Neural progenitor cell (in vitro differentiated cells): ENCODE measurements around the gene DLL4. TPM values are rescaled to one million over a fixed set of nuclear protein-coding genes. Genes with fewer than 3 reads are reported as not detected.

Source experiments
- DNase-seq: peaks from one replicate; pipeline ENCODE4 v3.0.0-alpha.2; 2016; ENCODE audit warnings: low spot score
- H2AFZ ChIP-seq: fragments of 200-600 bp; sonication (generic); replicated peaks from 2 replicates; pipeline ENCODE4 v1.6.1; 2016; ENCODE audit warnings: antibody characterized with exemption
- H3F3A ChIP-seq: fragments of 200-600 bp; sonication (generic); 2 replicates; pipeline ENCODE4 v1.6.1; 2016; ENCODE audit warnings: antibody characterized with exemption, low read depth
- H3K27ac ChIP-seq: fragments of 200-600 bp; sonication (generic); 2 replicates; pipeline ENCODE4 v1.5.1; 2016; ENCODE audit warnings: mild to moderate bottlenecking
- H3K27me3 ChIP-seq: fragments of 200-600 bp; sonication (generic); 2 replicates; pipeline ENCODE4 v1.6.1; 2016; ENCODE audit warnings: mild to moderate bottlenecking, moderate library complexity
- H3K36me3 ChIP-seq: fragments of 200-600 bp; sonication (generic); 2 replicates; pipeline ENCODE4 v1.5.1; 2016
- H3K4me1 ChIP-seq: fragments of 200-600 bp; sonication (generic); 2 replicates; pipeline ENCODE4 v1.6.1; 2016; ENCODE audit warnings: mixed run types
- H3K4me2 ChIP-seq: fragments of 200-600 bp; sonication (generic); 2 replicates; pipeline ENCODE4 v1.6.1; 2016
- H3K4me3 ChIP-seq: fragments of 200-600 bp; sonication (generic); 2 replicates; pipeline ENCODE4 v1.5.1; 2016
- H3K79me2 ChIP-seq: fragments of 200-600 bp; sonication (generic); 2 replicates; pipeline ENCODE4 v1.6.1; 2016; ENCODE audit warnings: low read depth
- H3K9ac ChIP-seq: fragments of 200-600 bp; sonication (generic); 2 replicates; pipeline ENCODE4 v1.6.1; 2016
- H3K9me3 ChIP-seq: fragments of 200-600 bp; sonication (generic); 2 replicates; pipeline ENCODE4 v1.5.1; 2016; ENCODE audit warnings: low read depth
- H4K20me1 ChIP-seq: fragments of 200-600 bp; sonication (generic); 2 replicates; pipeline ENCODE4 v1.6.1; 2016; ENCODE audit warnings: low read depth
- H3K27ac Mint-ChIP-seq: 3 replicates; pipeline ENCODE4 v1.8.0; 2021; ENCODE audit warnings: mixed read lengths
- H3K27me3 Mint-ChIP-seq: 2 replicates; pipeline ENCODE4 v1.8.0; 2022; ENCODE audit warnings: low read depth, mild to moderate bottlenecking, inconsistent platforms, moderate library complexity, mixed read lengths; ENCODE audit not compliant: insufficient read depth
- H3K36me3 Mint-ChIP-seq: 3 replicates; pipeline ENCODE4 v1.8.0; 2021; ENCODE audit warnings: mixed read lengths
- H3K4me1 Mint-ChIP-seq: 3 replicates; pipeline ENCODE4 v1.8.0; 2021; ENCODE audit warnings: mixed read lengths
- H3K4me3 Mint-ChIP-seq: 3 replicates; pipeline ENCODE4 v1.8.0; 2021; ENCODE audit warnings: mild to moderate bottlenecking, moderate library complexity, mixed read lengths
- H3K9me3 Mint-ChIP-seq: 3 replicates; pipeline ENCODE4 v1.8.0; 2020; ENCODE audit warnings: mixed read lengths
- CTCF ChIP-seq: fragments of 200-600 bp; sonication (generic); IDR thresholded peaks from 2 replicates; pipeline ENCODE4 v1.5.1; 2017; ENCODE audit warnings: antibody characterized with exemption, mild to moderate bottlenecking
- EZH2 ChIP-seq: fragments of 200-600 bp; sonication (generic); IDR thresholded peaks from 2 replicates; pipeline ENCODE4 v1.6.1; 2017; ENCODE audit warnings: antibody characterized with exemption, mild to moderate bottlenecking, moderate library complexity
- EZH2phosphoT487 ChIP-seq: fragments of 200-600 bp; sonication (generic); IDR thresholded peaks from 2 replicates; pipeline ENCODE4 v1.6.1; 2017; ENCODE audit warnings: antibody characterized with exemption
- total RNA-seq: library from RNA; depleted of rRNA; stranded (reverse); fragments of >200 nt; gene quantifications from 2 replicates; pipeline ENCODE4 v1.2.3, GENCODE V29; 2015; ENCODE audit warnings: low replicate concordance

The DLL4 gene
- total RNA-seq, 1 donor from 2014 or later = not detected

- Histone ChIP-seq H3F3A (no peaks in the 10 kb centered on the region), H3K36me3 (no peaks in the 10 kb centered on the region), H3K9me3 (no peaks in the 10 kb centered on the region), H3K27me3 (no peaks in the 10 kb centered on the region), H3K79me2 (no peaks in the 10 kb centered on the region), H3K27ac (no peak overlapping the region), H3K4me1 (no peaks in the 10 kb centered on the region), H3K9ac (no peak overlapping the region), H3K4me2 (no peak overlapping the region), H2AFZ (no peak overlapping the region), H4K20me1 (no peaks in the 10 kb centered on the region), H3K4me3 (no peak overlapping the region)
- no peak for DNase-seq
- H3K27ac Mint-ChIP-seq = no peak overlapping the region
- no peaks in the 10 kb centered on the region for H3K9me3 Mint-ChIP-seq
- H3K36me3 Mint-ChIP-seq = peaks cover 14% of the 10 kb centered on the region
- H3K4me1 Mint-ChIP-seq = no peaks in the 10 kb centered on the region
- H3K4me3 Mint-ChIP-seq = no peak overlapping the region
- TF ChIP-seq EZH2phosphoT487 = no peak
- TF ChIP-seq EZH2 = no peak
- no peak for TF ChIP-seq CTCF
- H3K27me3 Mint-ChIP-seq = peaks cover 4% of the 10 kb centered on the region
Observed at GRCh38 chr15:40978141-40978540, 49.0 kb downstream of the DLL4 start.

GRCh38 chr15:40978562-40978961, 49.4 kb downstream of the DLL4 start:
- H3K4me3 Mint-ChIP-seq = no peak overlapping the region
- Histone ChIP-seq H4K20me1 (no peaks in the 10 kb centered on the region), H3K9me3 (no peaks in the 10 kb centered on the region), H3K4me2 (no peak overlapping the region), H3K9ac (no peak overlapping the region), H3K79me2 (no peaks in the 10 kb centered on the region), H2AFZ (no peak overlapping the region), H3K27ac (no peak overlapping the region), H3K4me3 (no peak overlapping the region), H3K36me3 (no peaks in the 10 kb centered on the region), H3K27me3 (no peaks in the 10 kb centered on the region), H3F3A (no peaks in the 10 kb centered on the region), H3K4me1 (no peaks in the 10 kb centered on the region)
- peaks cover 4% of the 10 kb centered on the region for H3K27me3 Mint-ChIP-seq
- H3K27ac Mint-ChIP-seq = peak overlapping the region; percentile 54
- H3K4me1 Mint-ChIP-seq = no peaks in the 10 kb centered on the region
- no peaks in the 10 kb centered on the region for H3K9me3 Mint-ChIP-seq
- no peak for DNase-seq
- peaks cover 17% of the 10 kb centered on the region for H3K36me3 Mint-ChIP-seq
- TF ChIP-seq EZH2phosphoT487 (no peak), CTCF (no peak), EZH2 (no peak)

- Mint-ChIP-seq H3K27ac (no peak overlapping the region), H3K4me3 (no peak overlapping the region), H3K4me1 (no peaks in the 10 kb centered on the region), H3K36me3 (peaks cover 20% of the 10 kb centered on the region), H3K9me3 (no peaks in the 10 kb centered on the region), H3K27me3 (peaks cover 4% of the 10 kb centered on the region)
- TF ChIP-seq EZH2phosphoT487 = no peak
- TF ChIP-seq CTCF = no peak
- no peak for TF ChIP-seq EZH2
- Histone ChIP-seq H3K9ac (no peak overlapping the region), H3K4me1 (no peaks in the 10 kb centered on the region), H3F3A (no peaks in the 10 kb centered on the region), H4K20me1 (no peaks in the 10 kb centered on the region), H3K27ac (no peak overlapping the region), H3K4me3 (no peak overlapping the region), H2AFZ (no peak overlapping the region), H3K4me2 (no peak overlapping the region), H3K79me2 (no peaks in the 10 kb centered on the region), H3K27me3 (no peaks in the 10 kb centered on the region), H3K36me3 (no peaks in the 10 kb centered on the region), H3K9me3 (no peaks in the 10 kb centered on the region)
- no peak for DNase-seq
Observed at GRCh38 chr15:40981186-40981585, 52.0 kb downstream of the DLL4 start.

GRCh38 chr15:40982855-40983254, 53.7 kb downstream of the DLL4 start:
- no peak overlapping the region for H3K27ac ChIP-seq
- no peak overlapping the region for H3K4me3 ChIP-seq
- Mint-ChIP-seq H3K4me1 (no peaks in the 10 kb centered on the region), H3K36me3 (peaks cover 30% of the 10 kb centered on the region), H3K9me3 (no peaks in the 10 kb centered on the region), H3K27me3 (peaks cover 4% of the 10 kb centered on the region), H3K4me3 (no peak overlapping the region), H3K27ac (no peak overlapping the region)
- H3K27me3 ChIP-seq = no peaks in the 10 kb centered on the region
- H3K9ac ChIP-seq = no peak overlapping the region
- no peaks in the 10 kb centered on the region for H3K9me3 ChIP-seq
- no peaks in the 10 kb centered on the region for H3F3A ChIP-seq
- no peaks in the 10 kb centered on the region for H3K4me1 ChIP-seq
- no peak for TF ChIP-seq CTCF
- TF ChIP-seq EZH2 = no peak
- no peak for TF ChIP-seq EZH2phosphoT487
- no peak overlapping the region for H2AFZ ChIP-seq
- H4K20me1 ChIP-seq = no peaks in the 10 kb centered on the region
- H3K4me2 ChIP-seq = no peak overlapping the region
- no peaks in the 10 kb centered on the region for H3K79me2 ChIP-seq
- DNase-seq = no peak
- peaks cover 5% of the 10 kb centered on the region for H3K36me3 ChIP-seq
